Esophagus squamous epithelium (tissue), 5 donors: ENCODE data around the gene CSNK2A3. TPM values are rescaled to one million over a fixed set of nuclear protein-coding genes. Genes with fewer than 3 reads are reported as not detected.
"Not testable (repeated sequence)": the region's sequence is repeated elsewhere in the genome, so short reads cannot be mapped to it uniquely, and the experiment has no call there.

Experiments
- DNase-seq: peaks from one replicate; lab custom pipeline; 2025; lab: John Stamatoyannopoulos, UW
- H3K27ac ChIP-seq, 4 donors: fragments of 200-600 bp; sonication (generic); one replicate each; pipeline ENCODE4 v1.5.1; 2016 to 2019; ENCODE audit warnings: mild to moderate bottlenecking in 1 of 4
- H3K27me3 ChIP-seq, 4 donors: fragments of 200-600 bp; sonication (generic); 1 replicate in 3 of 4; 2 replicates in 1 of 4; pipeline versions ENCODE4 v1.5.1 to v1.6.0; 2017 to 2021; ENCODE audit warnings: antibody characterized with exemption in 1 of 4
- H3K36me3 ChIP-seq, 3 donors: fragments of 200-600 bp; sonication (generic); one replicate each; pipeline ENCODE4 v1.5.1; 2016 to 2019
- H3K4me1 ChIP-seq, 3 donors: fragments of 200-600 bp; sonication (generic); one replicate each; pipeline ENCODE4 v1.5.1; 2017 to 2019
- H3K4me3 ChIP-seq, 4 donors: fragments of 200-600 bp; sonication (generic); 1 replicate in 3 of 4; 2 replicates in 1 of 4; pipeline ENCODE4 v1.5.1; 2016 to 2019; ENCODE audit warnings: mild to moderate bottlenecking in 2 of 4, moderate library complexity in 1 of 4
- H3K9me3 ChIP-seq, 3 donors: fragments of 200-600 bp; sonication (generic); one replicate each; pipeline ENCODE4 v1.5.1; 2016 to 2019
- POLR2A ChIP-seq, 4 donors: fragments of 450-650 bp; IDR thresholded peaks; one replicate each; pipeline ENCODE4 v1.6.1; 2017; ENCODE audit warnings: antibody characterized with exemption in 4 of 4, mild to moderate bottlenecking in 4 of 4, moderate library complexity in 3 of 4
- WGBS, 2 donors: methylation state at CpG; one replicate each; pipeline ENCODE4 v1.1.5; 2018; 5-methylcytosine and 5-hydroxymethylcytosine counted together
- intact Hi-C: fragments of 100-400 bp; cut with DNase I; formaldehyde crosslinking; loops from one replicate; pipeline ENCODE4 v1.15.0; 2022
- total RNA-seq, 4 donors: library from RNA; depleted of rRNA; stranded (reverse); fragments of >200 nt; gene quantifications; one replicate each; pipeline ENCODE4 v1.1.0, GENCODE V29; 2016
- TF ChIP-seq, protein P1 (sequence below), 6 experiments: fragments of 450-650 bp in 4 of 6; fragments of 200-600 bp in 2 of 6; sonication (generic) in 2 of 6; IDR thresholded peaks; one replicate each; pipeline ENCODE4 v1.5.1; 2016 to 2019; ENCODE audit warnings: antibody characterized with exemption in 6 of 6, mild to moderate bottlenecking in 4 of 6, moderate library complexity in 4 of 6
- donor health status: DM: yes; HTN: yes; CAD: no.

Gene CSNK2A3
- total RNA-seq, 4 donors from 2014 or later: 0.72 to 1.9 (median 1.5) TPM

DNA sequence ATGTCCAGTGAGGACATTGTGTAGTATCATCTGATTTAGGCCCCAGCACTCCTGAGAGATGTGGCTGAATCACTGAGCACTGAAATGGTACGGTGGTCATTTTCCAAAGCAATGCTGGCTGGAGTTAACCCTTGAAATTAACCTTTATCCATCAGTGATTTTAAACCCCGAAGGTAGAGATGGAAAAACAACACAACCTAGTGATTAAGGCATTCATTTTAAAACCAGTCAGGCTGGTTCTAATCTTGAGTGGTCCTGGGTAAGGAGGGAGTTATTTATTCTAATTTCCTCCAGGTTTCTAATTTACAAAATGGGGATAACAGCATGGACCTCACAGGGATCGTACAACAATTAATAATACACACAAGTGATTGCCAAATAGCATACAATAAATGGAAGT is 6.6 kb upstream of the CSNK2A3 start:
- Histone ChIP-seq H3K4me1 (no peaks in the 10 kb centered on the region), H3K4me3 (no peak overlapping the region), H3K9me3 (no peaks in the 10 kb centered on the region), H3K27ac (no peak overlapping the region), H3K27me3 (no peaks in the 10 kb centered on the region), H3K36me3 (no peaks in the 10 kb centered on the region)
- TF ChIP-seq, protein P1, sequence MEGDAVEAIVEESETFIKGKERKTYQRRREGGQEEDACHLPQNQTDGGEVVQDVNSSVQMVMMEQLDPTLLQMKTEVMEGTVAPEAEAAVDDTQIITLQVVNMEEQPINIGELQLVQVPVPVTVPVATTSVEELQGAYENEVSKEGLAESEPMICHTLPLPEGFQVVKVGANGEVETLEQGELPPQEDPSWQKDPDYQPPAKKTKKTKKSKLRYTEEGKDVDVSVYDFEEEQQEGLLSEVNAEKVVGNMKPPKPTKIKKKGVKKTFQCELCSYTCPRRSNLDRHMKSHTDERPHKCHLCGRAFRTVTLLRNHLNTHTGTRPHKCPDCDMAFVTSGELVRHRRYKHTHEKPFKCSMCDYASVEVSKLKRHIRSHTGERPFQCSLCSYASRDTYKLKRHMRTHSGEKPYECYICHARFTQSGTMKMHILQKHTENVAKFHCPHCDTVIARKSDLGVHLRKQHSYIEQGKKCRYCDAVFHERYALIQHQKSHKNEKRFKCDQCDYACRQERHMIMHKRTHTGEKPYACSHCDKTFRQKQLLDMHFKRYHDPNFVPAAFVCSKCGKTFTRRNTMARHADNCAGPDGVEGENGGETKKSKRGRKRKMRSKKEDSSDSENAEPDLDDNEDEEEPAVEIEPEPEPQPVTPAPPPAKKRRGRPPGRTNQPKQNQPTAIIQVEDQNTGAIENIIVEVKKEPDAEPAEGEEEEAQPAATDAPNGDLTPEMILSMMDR (IDR thresholded peaks at IDR 0.05): no peak
- TF ChIP-seq POLR2A (IDR thresholded peaks at IDR 0.05): no peak
- 79 to 89% methylated on average over 3 of the region's 3 CpGs for WGBS, 2 donors
- intact Hi-C loops: no loop called here
- DNase-seq: no peak

DNA sequence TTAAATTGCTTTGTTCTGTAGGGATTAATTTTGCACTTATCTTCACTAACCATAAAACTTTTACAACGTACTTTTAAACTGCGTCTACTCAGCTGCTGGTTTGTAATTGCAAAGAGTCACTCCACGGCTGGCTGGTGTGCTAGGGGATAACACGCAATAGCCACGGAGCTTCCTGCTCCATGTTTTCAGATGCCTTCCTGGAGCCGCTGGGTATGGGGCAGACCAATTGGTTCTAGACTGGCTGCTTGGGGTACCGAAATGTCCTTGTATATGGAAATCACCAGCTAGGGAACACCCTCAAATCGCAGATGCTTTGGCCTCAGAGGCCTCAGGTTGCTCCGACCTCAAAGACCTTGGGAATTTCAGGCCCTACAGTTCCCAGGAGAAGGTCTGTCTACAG is 3.8 kb upstream of the CSNK2A3 start:
- H3K9me3 ChIP-seq: no peaks in the 10 kb centered on the region
- H3K36me3 ChIP-seq: no peaks in the 10 kb centered on the region
- H3K4me1 ChIP-seq: no peaks in the 10 kb centered on the region
- intact Hi-C loops: no loop called here
- 88 to 91% methylated on average over 9 of the region's 9 CpGs for whole genome bisulfite sequencing, 2 donors
- H3K27me3 ChIP-seq: no peaks in the 10 kb centered on the region
- no peak for DNase-seq
- no peak overlapping the region for H3K27ac ChIP-seq
- H3K4me3 ChIP-seq: no peak overlapping the region
- TF ChIP-seq POLR2A (IDR thresholded peaks at IDR 0.05): no peak
- TF ChIP-seq, protein P1 (IDR thresholded peaks at IDR 0.05): no peak

DNA sequence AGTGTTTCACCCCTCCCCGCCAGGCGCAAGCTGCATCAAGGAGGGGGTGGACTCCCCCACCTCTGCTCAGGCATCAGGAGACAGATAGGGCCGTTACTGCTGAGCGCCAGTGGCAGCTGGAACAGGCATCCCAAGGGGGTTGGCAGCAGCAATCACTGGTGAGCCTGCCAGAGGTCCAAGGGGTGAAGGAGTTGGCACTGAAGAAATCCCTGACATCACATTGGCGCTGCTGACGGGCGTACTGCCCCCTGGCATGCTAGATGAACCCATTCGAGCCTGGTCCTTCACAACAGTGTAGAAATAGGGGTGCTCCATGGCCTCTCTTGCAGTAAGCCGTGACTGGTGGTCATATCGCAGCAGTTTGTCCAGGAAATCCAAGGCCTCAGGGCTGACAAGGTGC is 1.2 kb downstream of the CSNK2A3 start:
- DNase-seq, H3K36me3 ChIP-seq, H3K27ac ChIP-seq, H3K9me3 ChIP-seq, intact Hi-C loops, H3K27me3 ChIP-seq, H3K4me3 ChIP-seq: not testable (repeated sequence)
- H3K4me1 ChIP-seq: peaks cover 0 to 37% (median 12%) of the 10 kb centered on the region in 3 donors
- 63 to 74% methylated on average over 6 of the region's 10 CpGs for WGBS, 2 donors

DNA sequence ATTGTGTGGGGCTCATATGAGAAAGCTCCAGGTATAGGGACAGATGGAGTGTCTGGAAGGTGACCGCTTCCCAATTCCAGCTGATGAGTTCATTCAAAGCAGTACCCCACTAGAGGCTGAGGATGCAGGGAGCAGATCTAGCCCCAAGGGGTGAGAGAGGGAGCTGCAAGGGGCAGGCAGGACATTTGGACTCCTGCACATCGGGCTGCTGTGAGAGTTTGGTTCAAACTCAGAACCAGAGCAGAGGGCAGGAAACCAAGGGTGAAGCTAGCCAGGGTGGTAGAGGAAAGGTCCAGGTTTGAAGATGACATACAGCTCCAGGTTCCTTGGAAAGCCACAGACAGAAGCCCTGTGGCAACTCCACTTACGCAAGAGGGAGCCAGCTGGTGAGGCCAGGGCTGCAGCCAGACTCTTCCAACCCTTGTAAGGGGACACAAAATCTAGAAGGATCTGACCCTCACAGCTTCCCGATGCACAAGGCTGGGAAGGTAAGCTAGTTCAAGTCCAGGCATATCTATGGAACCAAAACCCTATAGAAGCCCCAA is 1.9 kb downstream of the CSNK2A3 start:
- 91% methylated on average over 3 to 4 of the region's 4 CpGs for WGBS, 2 donors
- H3K4me3 ChIP-seq: no peak overlapping the region
- intact Hi-C loops: no loop called here
- no peaks in the 10 kb centered on the region for H3K36me3 ChIP-seq
- no peaks in the 10 kb centered on the region for H3K27me3 ChIP-seq
- no peaks in the 10 kb centered on the region for H3K9me3 ChIP-seq
- H3K27ac ChIP-seq: no peak overlapping the region
- no peak for DNase-seq
- H3K4me1 ChIP-seq: peaks cover 0 to 37% (median 12%) of the 10 kb centered on the region in 3 donors
- no peak for TF ChIP-seq POLR2A (IDR thresholded peaks at IDR 0.05)
- TF ChIP-seq, protein P1 (IDR thresholded peaks at IDR 0.05): no peak

DNA sequence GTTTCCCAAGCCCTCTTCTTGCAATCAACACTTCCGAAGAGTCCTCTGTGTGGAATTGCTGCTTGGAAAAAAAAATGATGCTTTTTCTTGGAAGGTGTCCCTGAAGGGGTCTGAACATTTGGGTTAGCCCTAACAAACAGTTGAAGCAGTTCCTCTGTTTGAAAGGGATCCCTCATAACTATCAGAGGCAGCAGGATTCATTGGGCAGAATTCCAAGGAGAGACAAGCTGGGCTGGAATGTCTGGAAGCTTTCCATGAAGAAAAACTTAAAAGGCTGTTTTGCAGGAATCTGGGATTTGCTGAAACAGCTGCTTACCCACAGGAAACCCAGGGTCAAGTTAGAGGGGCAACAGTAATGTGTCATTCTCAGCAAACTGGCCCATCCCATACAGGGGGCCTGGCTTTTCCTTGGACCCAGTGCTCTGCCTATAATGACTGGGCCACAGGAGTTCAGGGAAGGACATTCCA is 3.1 kb downstream of the CSNK2A3 start:
- TF ChIP-seq POLR2A (IDR thresholded peaks at IDR 0.05): no peak
- TF ChIP-seq, protein P1 (IDR thresholded peaks at IDR 0.05): no peak
- no peak for DNase-seq
- Histone ChIP-seq H3K4me3 (no peak overlapping the region), H3K36me3 (no peaks in the 10 kb centered on the region), H3K4me1 (peaks cover 0 to 37% (median 12%) of the 10 kb centered on the region in 3 donors), H3K27me3 (no peaks in the 10 kb centered on the region), H3K27ac (peak overlapping the region in 2 of 4 donors; percentile 3 to 28), H3K9me3 (no peaks in the 10 kb centered on the region)
- intact Hi-C loops: no loop called here
- 38 to 50% methylated on average over 1 of the region's 1 CpG for WGBS, 2 donors
